ENCODE measurements around the gene MACF1. TPM values are rescaled to one million over a fixed set of nuclear protein-coding genes. Genes with fewer than 3 reads are reported as not detected.
"Not testable (repeated sequence)": the region's sequence is repeated elsewhere in the genome, so short reads cannot be mapped to it uniquely, and the experiment has no call there.

Gene MACF1
- total and polyA plus RNA-seq, 4 donors: 284 to 366 (median 329) TPM

DNA sequence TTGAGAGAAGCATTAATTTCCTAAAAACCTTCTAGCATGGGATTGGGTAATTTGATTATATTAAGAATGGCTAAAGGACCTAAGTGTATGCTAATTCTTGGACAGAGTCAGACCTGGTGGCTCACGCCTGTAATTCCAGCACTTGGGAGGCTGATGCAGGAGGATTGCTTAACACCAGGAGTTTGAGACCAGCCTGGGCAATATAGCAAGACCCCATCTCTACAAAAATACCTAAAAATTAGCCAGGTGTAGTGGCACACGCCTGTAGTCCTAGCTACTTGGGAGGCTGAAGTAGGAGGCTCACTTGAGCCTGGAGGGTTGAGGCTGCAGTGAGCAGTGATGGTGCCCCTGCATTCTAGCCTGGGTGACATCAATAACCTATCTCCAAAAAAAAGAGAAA is 241.1 kb downstream of the MACF1 start:
- Histone ChIP-seq H3K36me3 (ENCODE audit: control insufficient read depth, insufficient read depth, low read length) (peaks cover 29% of the 10 kb centered on the region), H3K9me3 (ENCODE audit: control insufficient read depth, insufficient read depth, low read length) (no peaks in the 10 kb centered on the region), H3K4me3 (ENCODE audit: low read depth, low read length) (no peak overlapping the region), H3K4me1 (ENCODE audit: control insufficient read depth, insufficient read depth, low read length) (no peaks in the 10 kb centered on the region), H3K27ac (ENCODE audit: low read depth, low read length) (no peak overlapping the region), H3K27me3 (ENCODE audit: control insufficient read depth, insufficient read depth, low read length) (no peaks in the 10 kb centered on the region)
- DNase-seq (ENCODE audit: low read depth in 4 of 6, low spot score in 6 of 6): no peak
- no CpG with 5 or more reads among the region's 2 CpGs for WGBS (ENCODE audit: insufficient coverage)

DNA sequence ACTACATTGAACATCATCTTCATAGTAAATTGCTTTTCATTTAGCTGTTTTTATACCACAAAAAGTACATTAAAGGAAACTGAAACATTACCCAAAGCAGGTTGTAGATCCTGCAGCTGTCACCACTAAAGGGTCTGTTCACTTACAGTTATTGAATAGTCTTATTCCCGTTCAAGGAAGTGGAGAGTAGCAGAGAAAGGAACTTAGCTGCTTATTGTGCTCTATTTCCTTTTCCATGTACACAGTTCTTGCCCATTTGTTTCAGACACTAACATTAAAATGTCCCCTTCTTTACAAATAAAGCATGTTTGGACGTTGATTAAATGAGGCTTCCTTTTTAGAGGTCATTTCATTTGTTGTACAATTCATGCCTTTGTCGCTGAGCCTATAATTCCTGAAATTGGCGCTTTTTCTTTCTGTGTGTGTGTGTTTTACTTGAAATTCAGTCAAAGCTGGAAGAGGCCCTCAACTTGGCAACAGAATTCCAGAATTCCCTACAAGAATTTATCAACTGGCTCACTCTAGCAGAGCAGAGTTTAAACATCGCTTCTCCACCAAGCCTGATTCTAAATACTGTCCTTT is 242.6 kb downstream of the MACF1 start:
- Histone ChIP-seq H3K9me3 (ENCODE audit: control insufficient read depth, insufficient read depth, low read length) (no peaks in the 10 kb centered on the region), H3K27me3 (ENCODE audit: control insufficient read depth, insufficient read depth, low read length) (no peaks in the 10 kb centered on the region), H3K36me3 (ENCODE audit: control insufficient read depth, insufficient read depth, low read length) (peaks cover 32% of the 10 kb centered on the region), H3K4me3 (ENCODE audit: low read depth, low read length) (no peak overlapping the region), H3K4me1 (ENCODE audit: control insufficient read depth, insufficient read depth, low read length) (no peaks in the 10 kb centered on the region), H3K27ac (ENCODE audit: low read depth, low read length) (peak overlapping the region; percentile 27)
- DNase-seq (ENCODE audit: low read depth in 4 of 6, low spot score in 6 of 6): peak in 5 of 6 donors; percentile 35 to 84 (median 59)
- no CpG with 5 or more reads among the region's 5 CpGs for WGBS (ENCODE audit: insufficient coverage)

DNA sequence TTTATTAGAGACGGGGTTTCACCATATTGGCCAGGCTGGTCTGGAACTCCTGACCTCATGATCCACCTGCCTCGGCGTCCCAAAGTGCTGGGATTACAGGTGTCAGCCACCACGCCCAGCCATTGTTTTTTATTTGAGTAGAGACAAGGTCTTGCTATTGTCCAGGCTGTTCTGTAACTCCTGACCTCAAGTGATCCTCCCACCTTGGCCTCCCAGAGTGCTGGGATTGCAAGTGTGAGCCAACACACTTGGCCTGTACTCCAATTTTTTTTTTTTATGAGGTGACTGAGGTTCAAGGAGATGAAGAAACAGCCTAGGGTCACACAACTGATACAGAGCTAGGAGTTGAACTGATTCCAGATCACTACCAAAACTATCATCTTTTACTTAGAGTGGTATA is 245.5 kb downstream of the MACF1 start:
- not testable (repeated sequence) for H3K4me3 ChIP-seq (ENCODE audit: low read depth, low read length); H3K9me3 ChIP-seq (ENCODE audit: control insufficient read depth, insufficient read depth, low read length); H3K27me3 ChIP-seq (ENCODE audit: control insufficient read depth, insufficient read depth, low read length); DNase-seq (ENCODE audit: low read depth in 4 of 6, low spot score in 6 of 6); H3K4me1 ChIP-seq (ENCODE audit: control insufficient read depth, insufficient read depth, low read length); H3K27ac ChIP-seq (ENCODE audit: low read depth, low read length)
- peaks cover 48% of the 10 kb centered on the region for H3K36me3 ChIP-seq (ENCODE audit: control insufficient read depth, insufficient read depth, low read length)
- WGBS (ENCODE audit: insufficient coverage): 95% methylated on average over 3 of the region's 4 CpGs

GRCh38 chr1:39450956-39451606 is 246.6 kb downstream of the MACF1 start:
- no peak for DNase-seq (ENCODE audit: low read depth in 4 of 6, low spot score in 6 of 6)
- H3K27ac ChIP-seq (ENCODE audit: low read depth, low read length): no peak overlapping the region
- no peaks in the 10 kb centered on the region for H3K27me3 ChIP-seq (ENCODE audit: control insufficient read depth, insufficient read depth, low read length)
- peaks cover 3% of the 10 kb centered on the region for H3K4me1 ChIP-seq (ENCODE audit: control insufficient read depth, insufficient read depth, low read length)
- no peaks in the 10 kb centered on the region for H3K9me3 ChIP-seq (ENCODE audit: control insufficient read depth, insufficient read depth, low read length)
- no peak overlapping the region for H3K4me3 ChIP-seq (ENCODE audit: low read depth, low read length)
- WGBS (ENCODE audit: insufficient coverage): 92% methylated on average over 6 of the region's 10 CpGs
- H3K36me3 ChIP-seq (ENCODE audit: control insufficient read depth, insufficient read depth, low read length): peaks cover 56% of the 10 kb centered on the region

- 83% methylated on average over 6 of the region's 7 CpGs for WGBS (ENCODE audit: insufficient coverage)
These were observed 247.6 kb downstream of the MACF1 start for GRCh38 chr1:39452081-39452480.

DNA sequence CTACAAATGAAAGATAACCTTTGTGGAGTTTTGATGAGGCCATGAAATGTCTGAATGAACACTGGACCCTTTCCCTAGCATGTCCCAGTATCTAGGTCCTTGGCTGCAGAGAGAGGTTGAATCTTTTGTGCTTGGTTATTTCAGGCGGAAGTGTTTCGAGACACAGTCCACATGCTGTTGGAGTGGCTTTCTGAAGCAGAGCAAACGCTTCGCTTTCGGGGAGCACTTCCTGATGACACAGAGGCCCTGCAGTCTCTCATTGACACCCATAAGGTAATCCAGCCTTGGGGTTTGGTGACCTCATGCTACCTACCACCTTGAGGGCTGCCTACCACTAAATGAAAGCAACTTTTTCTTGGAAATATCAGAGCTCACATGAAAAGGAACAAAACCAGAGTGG is 248.0 kb downstream of the MACF1 start:
- Histone ChIP-seq H3K9me3 (ENCODE audit: control insufficient read depth, insufficient read depth, low read length) (no peaks in the 10 kb centered on the region), H3K4me1 (ENCODE audit: control insufficient read depth, insufficient read depth, low read length) (peaks cover 3% of the 10 kb centered on the region), H3K36me3 (ENCODE audit: control insufficient read depth, insufficient read depth, low read length) (peaks cover 69% of the 10 kb centered on the region), H3K4me3 (ENCODE audit: low read depth, low read length) (no peak overlapping the region), H3K27ac (ENCODE audit: low read depth, low read length) (no peak overlapping the region), H3K27me3 (ENCODE audit: control insufficient read depth, insufficient read depth, low read length) (no peaks in the 10 kb centered on the region)
- DNase-seq (ENCODE audit: low read depth in 4 of 6, low spot score in 6 of 6): no peak
- WGBS (ENCODE audit: insufficient coverage): 67% methylated on average over 3 of the region's 5 CpGs

More at GRCh38 chr1:39452081-39452480, 247.6 kb downstream of the MACF1 start:
- H3K27me3 ChIP-seq (ENCODE audit: control insufficient read depth, insufficient read depth, low read length): no peaks in the 10 kb centered on the region
- H3K4me1 ChIP-seq (ENCODE audit: control insufficient read depth, insufficient read depth, low read length): peaks cover 3% of the 10 kb centered on the region
- DNase-seq (ENCODE audit: low read depth in 4 of 6, low spot score in 6 of 6): no peak
- no peak overlapping the region for H3K4me3 ChIP-seq (ENCODE audit: low read depth, low read length)
- peaks cover 65% of the 10 kb centered on the region for H3K36me3 ChIP-seq (ENCODE audit: control insufficient read depth, insufficient read depth, low read length)
- no peaks in the 10 kb centered on the region for H3K9me3 ChIP-seq (ENCODE audit: control insufficient read depth, insufficient read depth, low read length)
- H3K27ac ChIP-seq (ENCODE audit: low read depth, low read length): no peak overlapping the region

GRCh38 chr1:39453603-39454002 is 249.1 kb downstream of the MACF1 start:
- Histone ChIP-seq H3K27me3 (ENCODE audit: control insufficient read depth, insufficient read depth, low read length) (no peaks in the 10 kb centered on the region), H3K27ac (ENCODE audit: low read depth, low read length) (no peak overlapping the region), H3K4me3 (ENCODE audit: low read depth, low read length) (no peak overlapping the region), H3K9me3 (ENCODE audit: control insufficient read depth, insufficient read depth, low read length) (no peaks in the 10 kb centered on the region), H3K36me3 (ENCODE audit: control insufficient read depth, insufficient read depth, low read length) (peaks cover 76% of the 10 kb centered on the region), H3K4me1 (ENCODE audit: control insufficient read depth, insufficient read depth, low read length) (peaks cover 3% of the 10 kb centered on the region)
- WGBS (ENCODE audit: insufficient coverage): no CpG with 5 or more reads among the region's 8 CpGs
- DNase-seq (ENCODE audit: low read depth in 4 of 6, low spot score in 6 of 6): peak in 1 of 6 donors; percentile 30

DNA sequence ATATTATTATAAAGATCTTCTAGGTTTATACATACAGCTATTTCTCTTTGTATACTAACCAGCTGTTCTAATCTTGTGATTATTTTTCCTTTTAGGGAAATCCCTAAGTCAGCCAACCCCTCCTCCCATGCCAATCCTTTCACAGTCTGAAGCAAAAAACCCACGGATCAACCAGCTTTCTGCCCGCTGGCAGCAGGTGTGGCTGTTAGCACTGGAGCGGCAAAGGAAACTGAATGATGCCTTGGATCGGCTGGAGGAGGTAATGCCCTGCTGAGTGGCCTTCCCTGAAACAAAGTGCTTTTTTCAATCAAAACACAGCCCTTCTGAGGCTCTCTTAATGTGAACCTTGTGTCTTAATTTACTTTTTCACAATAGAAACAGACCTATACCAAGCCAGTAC is 254.5 kb downstream of the MACF1 start:
- peaks cover 81% of the 10 kb centered on the region for H3K36me3 ChIP-seq (ENCODE audit: control insufficient read depth, insufficient read depth, low read length)
- 80% methylated on average over 1 of the region's 4 CpGs for WGBS (ENCODE audit: insufficient coverage)
- no peak overlapping the region for H3K27ac ChIP-seq (ENCODE audit: low read depth, low read length)
- H3K9me3 ChIP-seq (ENCODE audit: control insufficient read depth, insufficient read depth, low read length): no peaks in the 10 kb centered on the region
- no peak for DNase-seq (ENCODE audit: low read depth in 4 of 6, low spot score in 6 of 6)
- no peaks in the 10 kb centered on the region for H3K4me1 ChIP-seq (ENCODE audit: control insufficient read depth, insufficient read depth, low read length)
- no peak overlapping the region for H3K4me3 ChIP-seq (ENCODE audit: low read depth, low read length)
- H3K27me3 ChIP-seq (ENCODE audit: control insufficient read depth, insufficient read depth, low read length): no peaks in the 10 kb centered on the region

DNA sequence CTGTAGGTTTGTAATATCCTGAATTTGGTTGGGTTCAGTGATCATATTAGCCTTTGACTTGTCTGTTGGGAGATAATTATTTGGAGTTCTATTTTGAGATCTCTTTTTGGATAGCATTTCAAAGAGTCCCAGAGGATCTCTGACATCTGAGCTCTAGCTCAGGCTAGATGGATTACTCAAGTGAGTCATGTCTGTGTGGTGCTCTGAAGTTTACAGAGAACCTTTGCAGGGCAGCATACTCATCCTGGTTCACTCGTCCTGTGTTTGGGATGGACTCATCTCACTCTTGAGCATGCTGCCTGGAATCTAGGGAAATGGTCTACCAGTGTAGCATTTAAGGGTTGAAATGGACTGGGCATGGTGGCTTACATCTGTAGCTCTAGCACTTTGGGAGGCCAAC is 257.6 kb downstream of the MACF1 start:
- Histone ChIP-seq H3K27me3 (ENCODE audit: control insufficient read depth, insufficient read depth, low read length) (no peaks in the 10 kb centered on the region), H3K27ac (ENCODE audit: low read depth, low read length) (no peak overlapping the region), H3K36me3 (ENCODE audit: control insufficient read depth, insufficient read depth, low read length) (peaks cover 67% of the 10 kb centered on the region), H3K4me1 (ENCODE audit: control insufficient read depth, insufficient read depth, low read length) (no peaks in the 10 kb centered on the region), H3K9me3 (ENCODE audit: control insufficient read depth, insufficient read depth, low read length) (no peaks in the 10 kb centered on the region), H3K4me3 (ENCODE audit: low read depth, low read length) (no peak overlapping the region)
- DNase-seq (ENCODE audit: low read depth in 4 of 6, low spot score in 6 of 6): no peak
- WGBS (ENCODE audit: insufficient coverage): 57% methylated on average over 1 of the region's 1 CpG

DNA sequence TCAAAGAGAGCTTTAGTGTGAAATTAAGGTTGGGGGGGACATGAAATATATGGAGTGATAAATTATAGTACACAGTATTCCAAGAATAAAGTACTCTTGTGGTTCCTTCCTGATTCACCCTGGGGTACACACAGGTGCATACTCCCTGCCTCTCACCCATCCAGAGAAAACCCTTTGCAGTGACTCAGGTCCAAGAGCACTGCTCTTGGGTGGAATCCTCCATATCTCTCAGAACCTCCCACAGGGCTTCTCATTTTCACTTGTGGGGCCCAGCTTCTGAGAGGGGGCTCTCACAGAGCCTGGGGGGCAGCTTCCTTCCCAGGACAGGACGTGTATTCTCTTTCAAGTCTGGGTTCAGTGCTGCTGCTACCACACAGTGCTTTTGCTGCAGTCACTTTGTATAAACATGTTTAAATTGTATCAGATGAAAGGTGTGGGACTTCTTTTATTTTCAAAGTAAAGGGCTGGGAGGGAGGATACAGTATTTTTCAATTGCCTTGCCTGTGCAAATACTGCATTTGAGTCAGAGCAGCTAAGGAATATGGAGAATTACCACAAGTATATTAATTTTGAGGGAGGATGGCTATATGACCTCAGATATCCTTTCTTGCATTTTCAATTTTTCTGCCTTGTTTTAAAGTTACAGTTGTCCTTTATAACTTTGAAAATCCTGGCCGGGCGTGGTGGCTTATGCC is 262.1 kb downstream of the MACF1 start:
- H3K36me3 ChIP-seq (ENCODE audit: control insufficient read depth, insufficient read depth, low read length): peaks cover 55% of the 10 kb centered on the region
- H3K27me3 ChIP-seq (ENCODE audit: control insufficient read depth, insufficient read depth, low read length): no peaks in the 10 kb centered on the region
- H3K27ac ChIP-seq (ENCODE audit: low read depth, low read length): no peak overlapping the region
- no peak for DNase-seq (ENCODE audit: low read depth in 4 of 6, low spot score in 6 of 6)
- H3K4me1 ChIP-seq (ENCODE audit: control insufficient read depth, insufficient read depth, low read length): no peaks in the 10 kb centered on the region
- WGBS (ENCODE audit: insufficient coverage): 95% methylated on average over 3 of the region's 3 CpGs
- no peaks in the 10 kb centered on the region for H3K9me3 ChIP-seq (ENCODE audit: control insufficient read depth, insufficient read depth, low read length)
- H3K4me3 ChIP-seq (ENCODE audit: low read depth, low read length): no peak overlapping the region
